ENCODE measurements around the gene TLE3.

The TLE3 gene

GRCh38 chr15:70058642-70059360, 38.9 kb downstream of the TLE3 start:
- no peak for TF ChIP-seq JUND (IDR thresholded peaks at IDR 0.05; ENCODE audit: low read depth)
- DNase-seq (ENCODE audit: low read depth in 1 of 2, low spot score in 1 of 2) = no peak
- in situ Hi-C loops (cut with HindIII; ENCODE audit: low pct_unique_long_range_greater_than_20kb, low sequenced_read_pairs) = no loop called here

- in situ Hi-C loops (cut with HindIII; ENCODE audit: low pct_unique_long_range_greater_than_20kb, low sequenced_read_pairs) = no loop called here
- DNase-seq (ENCODE audit: low read depth in 1 of 2, low spot score in 1 of 2) = no peak
- TF ChIP-seq JUND (IDR thresholded peaks at IDR 0.05; ENCODE audit: low read depth) = no peak
These were observed 39.6 kb downstream of the TLE3 start for GRCh38 chr15:70057931-70058641.

GRCh38 chr15:70056091-70056680, 41.5 kb downstream of the TLE3 start:
- no peak for DNase-seq (ENCODE audit: low read depth in 1 of 2, low spot score in 1 of 2)
- in situ Hi-C loops (cut with HindIII; ENCODE audit: low pct_unique_long_range_greater_than_20kb, low sequenced_read_pairs) = no loop called here
- no peak for TF ChIP-seq JUND (IDR thresholded peaks at IDR 0.05; ENCODE audit: low read depth)

- no peak for TF ChIP-seq JUND (IDR thresholded peaks at IDR 0.05; ENCODE audit: low read depth)
- DNase-seq (ENCODE audit: low read depth in 1 of 2, low spot score in 1 of 2) = peak; percentile 47 to 64
- in situ Hi-C loops (cut with HindIII; ENCODE audit: low pct_unique_long_range_greater_than_20kb, low sequenced_read_pairs) = no loop called here
These were observed 42.1 kb downstream of the TLE3 start for GRCh38 chr15:70055601-70056051.

GRCh38 chr15:70054884-70055387, 42.8 kb downstream of the TLE3 start:
- in situ Hi-C loops (cut with HindIII; ENCODE audit: low pct_unique_long_range_greater_than_20kb, low sequenced_read_pairs) = no loop called here

GRCh38 chr15:70054366-70054765, 43.4 kb downstream of the TLE3 start:
- DNase-seq (ENCODE audit: low read depth in 1 of 2, low spot score in 1 of 2) = no peak
- in situ Hi-C loops (cut with HindIII; ENCODE audit: low pct_unique_long_range_greater_than_20kb, low sequenced_read_pairs) = no loop called here
- TF ChIP-seq JUND (IDR thresholded peaks at IDR 0.05; ENCODE audit: low read depth) = no peak

More at GRCh38 chr15:70054884-70055387, 42.8 kb downstream of the TLE3 start:
- no peak for DNase-seq (ENCODE audit: low read depth in 1 of 2, low spot score in 1 of 2)
- no peak for TF ChIP-seq JUND (IDR thresholded peaks at IDR 0.05; ENCODE audit: low read depth)

GRCh38 chr15:70053716-70054229, 43.9 kb downstream of the TLE3 start:
- TF ChIP-seq JUND (IDR thresholded peaks at IDR 0.05; ENCODE audit: low read depth) = no peak
- in situ Hi-C loops (cut with HindIII; ENCODE audit: low pct_unique_long_range_greater_than_20kb, low sequenced_read_pairs) = no loop called here
- DNase-seq (ENCODE audit: low read depth in 1 of 2, low spot score in 1 of 2) = no peak

- no peak for DNase-seq (ENCODE audit: low read depth in 1 of 2, low spot score in 1 of 2)
- in situ Hi-C loops (cut with HindIII; ENCODE audit: low pct_unique_long_range_greater_than_20kb, low sequenced_read_pairs) = no loop called here
- no peak for TF ChIP-seq JUND (IDR thresholded peaks at IDR 0.05; ENCODE audit: low read depth)
These were observed 44.6 kb downstream of the TLE3 start for GRCh38 chr15:70053001-70053715.

- in situ Hi-C loops (cut with HindIII; ENCODE audit: low pct_unique_long_range_greater_than_20kb, low sequenced_read_pairs) = no loop called here
- TF ChIP-seq JUND (IDR thresholded peaks at IDR 0.05; ENCODE audit: low read depth) = no peak
- no peak for DNase-seq (ENCODE audit: low read depth in 1 of 2, low spot score in 1 of 2)
These were observed 45.6 kb downstream of the TLE3 start for GRCh38 chr15:70051948-70052633.

- DNase-seq (ENCODE audit: low read depth in 1 of 2, low spot score in 1 of 2) = no peak
- in situ Hi-C loops (cut with HindIII; ENCODE audit: low pct_unique_long_range_greater_than_20kb, low sequenced_read_pairs) = no loop called here
- TF ChIP-seq JUND (IDR thresholded peaks at IDR 0.05; ENCODE audit: low read depth) = no peak
These were observed 46.7 kb downstream of the TLE3 start for GRCh38 chr15:70050970-70051369.

- TF ChIP-seq JUND (IDR thresholded peaks at IDR 0.05; ENCODE audit: low read depth) = no peak
- no peak for DNase-seq (ENCODE audit: low read depth in 1 of 2, low spot score in 1 of 2)
- in situ Hi-C loops (cut with HindIII; ENCODE audit: low pct_unique_long_range_greater_than_20kb, low sequenced_read_pairs) = no loop called here
These were observed 47.3 kb downstream of the TLE3 start for GRCh38 chr15:70050441-70050840.

Measured in T47D (cell line).